Measurements from ENCODE around the gene MYL6.

MYL6 gene

GRCh38 chr12:56158926-56159461, 835 bp downstream of the MYL6 start:
- peak; percentile 45 for DNase-seq

- DNase-seq = no peak
These were observed 1.5 kb downstream of the MYL6 start for GRCh38 chr12:56159482-56160192.

- no peak for DNase-seq
These were observed 2.1 kb downstream of the MYL6 start for GRCh38 chr12:56160193-56160763.

GRCh38 chr12:56160894-56161689, 2.9 kb downstream of the MYL6 start:
- no peak for DNase-seq

GRCh38 chr12:56161690-56162351, 3.7 kb downstream of the MYL6 start:
- no peak for DNase-seq

- DNase-seq = no peak
These were observed 4.5 kb downstream of the MYL6 start for GRCh38 chr12:56162468-56163290.

- DNase-seq = no peak
These were observed 5.6 kb downstream of the MYL6 start for GRCh38 chr12:56163533-56164344.

GRCh38 chr12:56164345-56164729, 6.2 kb downstream of the MYL6 start:
- no peak for DNase-seq

- DNase-seq = no peak
These were observed 7.2 kb downstream of the MYL6 start for GRCh38 chr12:56165369-56165768.

- DNase-seq = no peak
These were observed 11.1 kb downstream of the MYL6 start for GRCh38 chr12:56169229-56169759.

GRCh38 chr12:56172839-56173238, 14.7 kb downstream of the MYL6 start:
- DNase-seq = no peak

GRCh38 chr12:56178347-56178746, 20.2 kb downstream of the MYL6 start:
- no peak for DNase-seq

GRCh38 chr12:56186957-56187356, 28.8 kb downstream of the MYL6 start:
- DNase-seq = no peak

- no peak for DNase-seq
These were observed 30.1 kb downstream of the MYL6 start for GRCh38 chr12:56188131-56188777.

- DNase-seq = no peak
These were observed 30.6 kb downstream of the MYL6 start for GRCh38 chr12:56188778-56189098.

- DNase-seq = peak; percentile 17
These were observed 31.1 kb downstream of the MYL6 start, which contains the start of gene SMARCC2 for GRCh38 chr12:56189099-56189917. Gene SMARCC2, minus strand, starts transcription at chr12:56189483. Its CDS starts 22 bp downstream, at chr12:56189461.

- peak; percentile 58 for DNase-seq
These were observed 31.9 kb downstream of the MYL6 start for GRCh38 chr12:56189918-56190694.

GRCh38 chr12:56190695-56191155, 32.6 kb downstream of the MYL6 start:
- DNase-seq = no peak

GRCh38 chr12:56192582-56192981, 34.4 kb downstream of the MYL6 start:
- no peak for DNase-seq
